Measurements from ENCODE around the gene FAM184A. TPM values are rescaled to one million over a fixed set of nuclear protein-coding genes. Genes with fewer than 3 reads are reported as not detected.

The FAM184A gene
- total and polyA plus RNA-seq, 10 of the 15 experiments (the other 5 are each of a cell fraction or from before 2014, with no cell fraction given): 0.15 to 0.23 TPM; not detected in 8

GRCh38 chr6:118996289-118996820 is 82.1 kb downstream of the FAM184A start:
- Histone ChIP-seq H3K9ac (ENCODE audit: control insufficient read depth, insufficient read depth, low read length) (no peak overlapping the region), H3K4me2 (ENCODE audit: control insufficient read depth, insufficient read depth) (no peak overlapping the region), H3K4me3 (no peak overlapping the region), H3K9me3 (replicated peaks; ENCODE audit: control insufficient read depth, insufficient read depth, low read length) (no peaks in the 10 kb centered on the region), H3K36me3 (ENCODE audit: control insufficient read depth in 2 of 2, insufficient read depth in 2 of 2, low read length in 1 of 2) (no peaks in the 10 kb centered on the region), H3K27ac (ENCODE audit: control insufficient read depth, insufficient read depth) (no peak overlapping the region), H4K20me1 (ENCODE audit: control insufficient read depth, insufficient read depth) (no peaks in the 10 kb centered on the region), H3K4me1 (ENCODE audit: control insufficient read depth, insufficient read depth, low read length) (no peaks in the 10 kb centered on the region), H2AFZ (ENCODE audit: control insufficient read depth, low read depth, low read length) (no peak overlapping the region), H3K27me3 (replicated peaks in 1 of 2; ENCODE audit: control insufficient read depth in 2 of 2, insufficient read depth in 2 of 2, low read length in 1 of 2) (no peaks in the 10 kb centered on the region; a peak in 1 of 4 replicates), H3K79me2 (ENCODE audit: control insufficient read depth, insufficient read depth, low read length) (no peaks in the 10 kb centered on the region)
- ATAC-seq (no peak), FAIRE-seq (no peak), DNase-seq (ENCODE audit: low read depth, low spot score) (no peak)
- SMC1A ChIA-PET (ENCODE audit: uncharacterized antibody, unreplicated experiment): no interaction called here
- intact Hi-C loops (cut with micrococcal nuclease; ENCODE audit: unreplicated experiment) (no loop called here), in situ Hi-C loops (cut with MboI) (no loop called here)
- RAD21 ChIA-PET (ENCODE audit: unreplicated experiment): no interaction called here
- no TSS peak for BruUV-seq (replicated peaks)
- POLR2A ChIA-PET: interaction anchor here (0.7 kb wide), 1 partner anchor 312 kb away, joined by 3 read pairs; no protein-coding TSS in a partner anchor
- CTCF ChIA-PET: interaction anchor here (0.8 kb wide), 1 partner anchor 18 kb away, joined by 3 read pairs; no protein-coding TSS in a partner anchor
- WGBS (ENCODE audit: insufficient coverage, insufficient replicate concordance, low lambda C conversion rate, missing lambda C conversion rate): 12% methylated on average over 4 of the region's 4 CpGs
- TF ChIP-seq, protein P1, sequence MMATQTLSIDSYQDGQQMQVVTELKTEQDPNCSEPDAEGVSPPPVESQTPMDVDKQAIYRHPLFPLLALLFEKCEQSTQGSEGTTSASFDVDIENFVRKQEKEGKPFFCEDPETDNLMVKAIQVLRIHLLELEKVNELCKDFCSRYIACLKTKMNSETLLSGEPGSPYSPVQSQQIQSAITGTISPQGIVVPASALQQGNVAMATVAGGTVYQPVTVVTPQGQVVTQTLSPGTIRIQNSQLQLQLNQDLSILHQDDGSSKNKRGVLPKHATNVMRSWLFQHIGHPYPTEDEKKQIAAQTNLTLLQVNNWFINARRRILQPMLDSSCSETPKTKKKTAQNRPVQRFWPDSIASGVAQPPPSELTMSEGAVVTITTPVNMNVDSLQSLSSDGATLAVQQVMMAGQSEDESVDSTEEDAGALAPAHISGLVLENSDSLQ (IDR thresholded peaks at IDR 0.05): no peak
- TF ChIP-seq ZZZ3 (IDR thresholded peaks at IDR 0.05; ENCODE audit: control insufficient read depth, insufficient read length, low read depth) (no peak), POU2F2 (IDR thresholded peaks at IDR 0.05; ENCODE audit: borderline replicate concordance, low read depth, low read length) (no peak), CBX3 (IDR thresholded peaks at IDR 0.05; ENCODE audit: borderline replicate concordance, low read depth) (no peak), SRF (IDR thresholded peaks at IDR 0.05; ENCODE audit: low read depth in 2 of 2, low read length in 2 of 2) (no peak), POLR2A (IDR thresholded peaks at IDR 0.05; ENCODE audit: low read depth, low read length) (no peak), BRCA1 (IDR thresholded peaks at IDR 0.05; ENCODE audit: low read depth, low read length) (no peak), EED (IDR thresholded peaks at IDR 0.05; ENCODE audit: low read depth) (no peak), JUND (IDR thresholded peaks at IDR 0.05; ENCODE audit: low read depth, low read length) (no peak), HCFC1 (IDR thresholded peaks at IDR 0.05; ENCODE audit: low read length) (no peak), EP300 (IDR thresholded peaks at IDR 0.05; ENCODE audit: borderline replicate concordance in 1 of 2, control insufficient read depth in 1 of 2, low read depth in 2 of 2, low read length in 2 of 2) (no peak), RFX5 (IDR thresholded peaks at IDR 0.05; ENCODE audit: low read depth, low read length) (no peak), TCF7 (IDR thresholded peaks at IDR 0.05; ENCODE audit: borderline replicate concordance) (no peak), PML (IDR thresholded peaks at IDR 0.05; ENCODE audit: low read length) (no peak), SMAD5 (IDR thresholded peaks at IDR 0.05; ENCODE audit: low read depth) (no peak), FOXK2 (IDR thresholded peaks at IDR 0.05) (no peak), PRDM15 (CRISPR knock-in tag; IDR thresholded peaks at IDR 0.05) (no peak)
- TF ChIP-seq, protein P2, sequence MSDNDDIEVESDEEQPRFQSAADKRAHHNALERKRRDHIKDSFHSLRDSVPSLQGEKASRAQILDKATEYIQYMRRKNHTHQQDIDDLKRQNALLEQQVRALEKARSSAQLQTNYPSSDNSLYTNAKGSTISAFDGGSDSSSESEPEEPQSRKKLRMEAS (IDR thresholded peaks at IDR 0.05; ENCODE audit: low read depth, low read length): no peak

Data from GM12878 (cell line).